H1 (cell line): ENCODE data around the gene PRPF18. TPM values are rescaled to one million over a fixed set of nuclear protein-coding genes. Genes with fewer than 3 reads are reported as not detected.

ENCODE experiments used
- CTCF ChIA-PET: fragments of 300-600 bp; sonication (Branson Sonifier 250); formaldehyde crosslinking; loops from one replicate; lab custom pipeline; 2021; ENCODE audit not compliant: partially characterized antibody; lab: Charles Lee
- POLR2A ChIA-PET: fragments of 300-600 bp; sonication (Branson Sonifier 250); formaldehyde crosslinking; loops from one replicate; lab custom pipeline; 2021; ENCODE audit warnings: inconsistent platforms; ENCODE audit not compliant: partially characterized antibody; lab: Charles Lee
- DNase-seq, 2 experiments: peaks; one replicate each; pipeline versions ENCODE4 v3.0.0 to v3.0.0-alpha.2; 2010 to 2022; ENCODE audit warnings: low spot score in 2 of 2, low read depth in 1 of 2, mixed read lengths in 1 of 2
- FAIRE-seq: peaks from 2 replicates; lab custom pipeline; 2011; peaks lifted over from hg19 to GRCh38; lab: Jason Lieb, UNC
- H2AFZ ChIP-seq: 2 replicates; pipeline ENCODE4 v1.8.1; 2012; ENCODE audit warnings: low read length, inconsistent platforms
- H2AK5ac ChIP-seq: 2 replicates; pipeline ENCODE4 v1.6.1; 2013; ENCODE audit warnings: low read depth, low read length
- H2BK120ac ChIP-seq: replicated peaks from 2 replicates; pipeline ENCODE3; 2013; ENCODE audit warnings: low read depth, low read length, inconsistent platforms
- H2BK12ac ChIP-seq: 2 replicates; pipeline ENCODE4 v1.6.1; 2013; ENCODE audit warnings: low read depth, low read length
- H2BK15ac ChIP-seq: 2 replicates; pipeline ENCODE4 v1.6.1; 2013; ENCODE audit warnings: low read length
- H2BK20ac ChIP-seq: 2 replicates; pipeline ENCODE4 v1.6.1; 2013; ENCODE audit warnings: low read length
- H2BK5ac ChIP-seq: 2 replicates; pipeline ENCODE4 v1.6.1; 2013; ENCODE audit warnings: low read depth, low read length
- H3K14ac ChIP-seq: 2 replicates; pipeline ENCODE4 v1.6.1; 2013; ENCODE audit warnings: inconsistent platforms; ENCODE audit not compliant: insufficient read length
- H3K18ac ChIP-seq: 2 replicates; pipeline ENCODE4 v1.6.1; 2013; ENCODE audit warnings: low read length; ENCODE audit errors: extremely low read depth
- H3K23ac ChIP-seq: 2 replicates; pipeline ENCODE4 v1.6.1; 2013; ENCODE audit warnings: inconsistent platforms; ENCODE audit not compliant: insufficient read length
- H3K23me2 ChIP-seq: 2 replicates; pipeline ENCODE4 v1.6.1; 2013; ENCODE audit warnings: low read depth, low read length
- H3K27ac ChIP-seq: 2 replicates; pipeline ENCODE4 v1.6.1; 2011; ENCODE audit warnings: low read depth, low read length, inconsistent platforms
- H3K27me3 ChIP-seq, 4 experiments: replicated peaks in 1 of 4; 1 replicate in 1 of 4; 2 replicates in 3 of 4; pipeline versions ENCODE4 v1.6.1 to v1.8.1; 2011 to 2013; ENCODE audit warnings: low read length in 3 of 4, mild to moderate bottlenecking in 3 of 4, inconsistent platforms in 2 of 4, mixed read lengths in 2 of 4, moderate library complexity in 1 of 4; ENCODE audit not compliant: control insufficient read depth in 3 of 4, insufficient read depth in 3 of 4; ENCODE audit errors: extremely low read depth in 1 of 4
- H3K36me3 ChIP-seq, 4 experiments: 2 replicates each; pipeline versions ENCODE4 v1.6.1 to v1.8.1; 2011 to 2013; ENCODE audit warnings: mild to moderate bottlenecking in 4 of 4, low read length in 3 of 4, moderate library complexity in 2 of 4, control low read depth in 1 of 4, inconsistent platforms in 1 of 4; ENCODE audit not compliant: insufficient read depth in 4 of 4, control insufficient read depth in 2 of 4
- H3K4ac ChIP-seq: replicated peaks from 2 replicates; pipeline ENCODE3; 2013; ENCODE audit warnings: low read length, low read depth, mixed read lengths, inconsistent platforms; ENCODE audit not compliant: insufficient read length
- H3K4me1 ChIP-seq, 4 experiments: replicated peaks in 1 of 4; 1 replicate in 1 of 4; 2 replicates in 3 of 4; pipeline versions ENCODE4 v1.6.1 to v1.8.1; 2011 to 2013; ENCODE audit warnings: low read length in 3 of 4, inconsistent platforms in 2 of 4, mixed read lengths in 1 of 4; ENCODE audit not compliant: insufficient read depth in 4 of 4, control insufficient read depth in 3 of 4
- H3K4me2 ChIP-seq, 2 experiments: 2 replicates each; pipeline versions ENCODE4 v1.6.1 to v1.8.1; 2011 to 2013; ENCODE audit warnings: low read depth in 2 of 2, low read length in 2 of 2, control low read depth in 1 of 2, inconsistent platforms in 1 of 2, mild to moderate bottlenecking in 1 of 2; ENCODE audit not compliant: insufficient read depth in 1 of 2
- H3K4me3 ChIP-seq, 4 experiments: fragments of 200-600, 300-600 bp in 1 of 4; sonication (generic), shearing (Covaris generic), sonication (Bioruptor Twin) in 1 of 4; 2 replicates each; pipeline versions ENCODE4 v1.5.1 to v1.8.1; 2011 to 2016; ENCODE audit warnings: low read length in 4 of 4, low read depth in 3 of 4, control low read depth in 2 of 4, inconsistent platforms in 2 of 4, mild to moderate bottlenecking in 2 of 4, mixed read lengths in 1 of 4, moderate library complexity in 1 of 4; ENCODE audit not compliant: insufficient read depth in 2 of 4; ENCODE audit errors: extremely low read depth in 1 of 4
- H3K56ac ChIP-seq: replicated peaks from 2 replicates; pipeline ENCODE3; 2013; ENCODE audit warnings: low read depth, mild to moderate bottlenecking, mixed read lengths, low read length, inconsistent platforms; ENCODE audit not compliant: insufficient read length
- H3K79me1 ChIP-seq: 2 replicates; pipeline ENCODE4 v1.6.1; 2013; ENCODE audit warnings: low read depth, low read length, control low read depth
- H3K79me2 ChIP-seq, 2 experiments: 2 replicates each; pipeline versions ENCODE4 v1.6.1 to v1.8.1; 2012 to 2013; ENCODE audit warnings: low read length in 2 of 2, mild to moderate bottlenecking in 2 of 2, inconsistent platforms in 1 of 2; ENCODE audit not compliant: insufficient read depth in 2 of 2, control insufficient read depth in 1 of 2
- H3K9ac ChIP-seq, 4 experiments: replicated peaks in 1 of 4; 1 replicate in 1 of 4; 2 replicates in 3 of 4; pipeline versions ENCODE4 v1.6.1 to v1.8.1; 2011 to 2013; ENCODE audit warnings: low read depth in 3 of 4, low read length in 3 of 4, control low read depth in 2 of 4, mild to moderate bottlenecking in 2 of 4, moderate library complexity in 2 of 4, inconsistent platforms in 1 of 4; ENCODE audit errors: extremely low read depth in 1 of 4
- H3K9me3 ChIP-seq, 2 experiments: 2 replicates each; pipeline versions ENCODE4 v1.6.1 to v1.8.1; 2012 to 2013; ENCODE audit warnings: mild to moderate bottlenecking in 2 of 2, moderate library complexity in 2 of 2, control low read depth in 1 of 2, inconsistent platforms in 1 of 2, low read depth in 1 of 2, low read length in 1 of 2, mixed read lengths in 1 of 2; ENCODE audit not compliant: insufficient read depth in 2 of 2
- H4K20me1 ChIP-seq, 2 experiments: replicated peaks in 1 of 2; 2 replicates each; pipeline versions ENCODE3 to v1.8.1; 2011 to 2013; ENCODE audit warnings: inconsistent platforms in 2 of 2, low read length in 2 of 2, mild to moderate bottlenecking in 1 of 2; ENCODE audit not compliant: insufficient read depth in 2 of 2, control insufficient read depth in 1 of 2
- H4K5ac ChIP-seq: 2 replicates; pipeline ENCODE4 v1.6.1; 2013; ENCODE audit warnings: low read length, low read depth, mixed read lengths, inconsistent platforms; ENCODE audit not compliant: insufficient read length
- H4K8ac ChIP-seq: 2 replicates; pipeline ENCODE4 v1.8.0; 2013; ENCODE audit warnings: mild to moderate bottlenecking, moderate library complexity, low read length, inconsistent platforms; ENCODE audit not compliant: insufficient read depth; ENCODE audit errors: extremely low read depth
- H4K91ac ChIP-seq: replicated peaks from 2 replicates; pipeline ENCODE3; 2013; ENCODE audit warnings: low read length, mixed read lengths, inconsistent platforms; ENCODE audit not compliant: insufficient read length
- ATF2 ChIP-seq: IDR thresholded peaks from 2 replicates; pipeline ENCODE4 v1.6.1; 2012; ENCODE audit warnings: low read length, inconsistent platforms
- BCL11A ChIP-seq, 2 experiments: IDR thresholded peaks; one replicate each; pipeline ENCODE4 v1.6.1; 2011; ENCODE audit warnings: low read depth in 2 of 2, low read length in 2 of 2, mild to moderate bottlenecking in 2 of 2
- CBX8 ChIP-seq: fragments of 300-800, 300-1000 bp; sonication (generic); IDR thresholded peaks from 2 replicates; pipeline ENCODE4 v1.7.1; 2016; ENCODE audit warnings: low read depth, low read length, borderline replicate concordance
- E2F6 ChIP-seq: IDR thresholded peaks from 2 replicates; pipeline ENCODE4 v1.6.1; 2012; ENCODE audit warnings: inconsistent platforms
- KDM1A ChIP-seq: fragments of 200-600, 300-600 bp; sonication (generic); IDR thresholded peaks from 2 replicates; pipeline ENCODE4 v1.7.1; 2016; ENCODE audit warnings: mild to moderate bottlenecking, low read length, borderline replicate concordance
- MAFK ChIP-seq: IDR thresholded peaks from 2 replicates; pipeline ENCODE4 v1.6.1; 2012; ENCODE audit warnings: low read depth, mild to moderate bottlenecking, improper control_type of control experiment, low read length
- POLR2A ChIP-seq, 2 experiments: IDR thresholded peaks; 1 replicate in 1 of 2; 2 replicates in 1 of 2; pipeline ENCODE4 v1.6.1; 2011; ENCODE audit warnings: low read depth in 2 of 2, low read length in 2 of 2, mild to moderate bottlenecking in 2 of 2; ENCODE audit errors: control extremely low read depth in 1 of 2
- RFX5 ChIP-seq: IDR thresholded peaks from 2 replicates; pipeline ENCODE4 v1.6.1; 2011; ENCODE audit warnings: low read depth, low read length, improper control_type of control experiment, borderline replicate concordance
- SAP30 ChIP-seq: fragments of 300-600 bp; sonication (generic); IDR thresholded peaks from 2 replicates; pipeline ENCODE4 v1.7.1; 2012; ENCODE audit warnings: low read length, moderate library complexity, mild to moderate bottlenecking, inconsistent platforms; ENCODE audit not compliant: insufficient read depth, insufficient replicate concordance
- SP1 ChIP-seq: IDR thresholded peaks from 2 replicates; pipeline ENCODE4 v1.6.1; 2011; ENCODE audit warnings: low read depth, low read length
- SP4 ChIP-seq: IDR thresholded peaks from 2 replicates; pipeline ENCODE4 v1.6.1; 2012; ENCODE audit warnings: low read length, inconsistent platforms
- TCF12 ChIP-seq: IDR thresholded peaks from 2 replicates; pipeline ENCODE4 v1.6.1; 2011; ENCODE audit warnings: low read depth, mild to moderate bottlenecking, low read length
- WGBS, 2 experiments: shearing (Covaris generic) in 1 of 2; methylation state at CpG; one replicate each; pipeline versions ENCODE4 v1.1.6 to v1.1.7; 2013 to 2015; ENCODE audit warnings: low lambda C conversion rate in 2 of 2, mixed read lengths in 2 of 2, inconsistent platforms in 1 of 2, low coverage in 1 of 2, missing lambda C conversion rate in 1 of 2; ENCODE audit not compliant: insufficient replicate concordance in 2 of 2, insufficient coverage in 1 of 2, insufficient read length in 1 of 2; ENCODE audit errors: extremely low coverage in 1 of 2, missing lambda C conversion rate in 1 of 2; 5-methylcytosine and 5-hydroxymethylcytosine counted together
- polyA plus RNA-seq, 7 experiments: library from polyadenylated mRNA; depleted of rRNA in 3 of 7; stranded (reverse) in 5 of 7; unstranded in 2 of 7; fragments of >200 nt in 5 of 7; fragments of 200-250 nt in 2 of 7; gene quantifications; 1 replicate in 5 of 7; 2 replicates in 1 of 7; 4 replicates in 1 of 7; pipeline versions ENCODE4 v1.2.1 to v1.2.3, GENCODE V29; 2011 to 2013; ENCODE audit warnings: missing spikeins in 2 of 7, mixed read lengths in 2 of 7
- total RNA-seq: library from RNA; stranded (reverse); fragmentation: NEBNext Ultra II Directional; extraction: Animal tissue kit (Norgen Biotek cat#: 25700); gene quantifications from 2 replicates; pipeline ENCODE4 v1.2.1, GENCODE V29; 2021

The PRPF18 gene
- total and polyA plus RNA-seq, 2 of the 8 experiments (the other 6 are each of a cell fraction or from before 2014, with no cell fraction given) = 3.8 to 12.6 TPM

GRCh38 chr10:13668126-13668525 is 81.4 kb downstream of the PRPF18 start:
- Histone ChIP-seq H3K27ac (no peak overlapping the region), H3K18ac (no peak overlapping the region), H3K4me1 (peaks cover 0 to 8% (median 5%) of the 10 kb centered on the region in 4 experiments; a peak in 5 of 7 replicates), H2BK20ac (no peak overlapping the region), H3K9me3 (no peaks in the 10 kb centered on the region), H3K56ac (no peak overlapping the region), H3K4me3 (no peak overlapping the region), H2BK15ac (no peak overlapping the region), H3K36me3 (peaks cover 2 to 25% (median 8%) of the 10 kb centered on the region in 4 experiments; a peak in 6 of 8 replicates), H4K5ac (no peak overlapping the region), H3K79me2 (no peaks in the 10 kb centered on the region), H3K23ac (no peak overlapping the region), H4K20me1 (peaks cover 0 to 5% of the 10 kb centered on the region in 2 experiments), H2BK5ac (no peak overlapping the region), H3K14ac (no peak overlapping the region), H3K4ac (no peak overlapping the region), H3K79me1 (no peaks in the 10 kb centered on the region), H3K4me2 (no peak overlapping the region), H3K27me3 (no peaks in the 10 kb centered on the region), H3K9ac (no peak overlapping the region), H4K91ac (no peak overlapping the region), H4K8ac (no peak overlapping the region), H2BK12ac (no peak overlapping the region), H3K23me2 (no peaks in the 10 kb centered on the region), H2AK5ac (no peak overlapping the region), H2AFZ (no peak overlapping the region), H2BK120ac (no peak overlapping the region)
- no peak for DNase-seq
- FAIRE-seq = no peak
- CTCF ChIA-PET = interaction anchor here (1.2 kb wide), 1 partner anchor 108 kb away, joined by 5 read pairs; no protein-coding TSS in a partner anchor
- WGBS, 2 experiments = 88% methylated on average over 4 of the region's 4 CpGs; no CpG with 5 or more reads in 1 of the 2 experiments
- POLR2A ChIA-PET = interaction anchor here (1.1 kb wide), 2 partner anchors 11 to 41 kb away, joined by 3 read pairs; no protein-coding TSS in a partner anchor
- TF ChIP-seq TCF12 = no peak
- no peak for TF ChIP-seq BCL11A (IDR thresholded peaks at IDR 0.05; ENCODE audit: low read depth in 2 of 2, low read length in 2 of 2)
- TF ChIP-seq CBX8 = no peak
- TF ChIP-seq SAP30 = no peak
- TF ChIP-seq SP1 = no peak
- no peak for TF ChIP-seq MAFK
- no peak for TF ChIP-seq POLR2A (IDR thresholded peaks at IDR 0.05; ENCODE audit: control extremely low read depth in 1 of 2, low read depth in 2 of 2, low read length in 2 of 2)
- no peak for TF ChIP-seq E2F6
- no peak for TF ChIP-seq RFX5
- no peak for TF ChIP-seq ATF2
- no peak for TF ChIP-seq SP4
- no peak for TF ChIP-seq KDM1A
